Inferior parietal cortex (tissue), 1 donor: Measurements from ENCODE around the gene DDX1.
"Not testable (repeated sequence)": the region's sequence is repeated elsewhere in the genome, so short reads cannot be mapped to it uniquely, and the experiment has no call there.

Experiments used
- DNase-seq: peaks from one replicate; pipeline ENCODE4 v3.0.0-alpha.2; 2016; ENCODE audit errors: extremely low spot score

Gene DDX1

GRCh38 chr2:15674637-15675455 lies 83.2 kb downstream of the DDX1 start:
- no peak for DNase-seq

GRCh38 chr2:15675456-15676195 lies 84.0 kb downstream of the DDX1 start:
- no peak for DNase-seq

- no peak for DNase-seq
Measured at GRCh38 chr2:15677141-15677843, 85.6 kb downstream of the DDX1 start.

GRCh38 chr2:15678346-15678745 lies 86.7 kb downstream of the DDX1 start:
- no peak for DNase-seq

- no peak for DNase-seq
Measured at GRCh38 chr2:15678909-15679308, 87.2 kb downstream of the DDX1 start.

GRCh38 chr2:15679386-15679924 lies 87.8 kb downstream of the DDX1 start:
- DNase-seq, result no peak

- DNase-seq, result not testable (repeated sequence)
Measured at GRCh38 chr2:15680132-15680531, 88.5 kb downstream of the DDX1 start.
